HEK293T (cell line): ENCODE results near the gene CADPS2.

Experiments
- ARNT ChIP-seq: fragments of 450-650 bp; IDR thresholded peaks from 2 replicates; pipeline ENCODE4 v1.6.1; 2017; ENCODE audit warnings: mild to moderate bottlenecking
- BHLHE40 ChIP-seq: fragments of 450-650 bp; IDR thresholded peaks from 2 replicates; pipeline ENCODE4 v1.6.1; 2016; ENCODE audit warnings: mild to moderate bottlenecking, moderate library complexity, borderline replicate concordance
- CTBP1 ChIP-seq: fragments of 450-650 bp; IDR thresholded peaks from 2 replicates; pipeline ENCODE4 v1.6.1; 2016; ENCODE audit warnings: borderline replicate concordance
- FOXK2 ChIP-seq: fragments of 450-650 bp; IDR thresholded peaks from 2 replicates; pipeline ENCODE4 v1.6.1; 2016; ENCODE audit warnings: mild to moderate bottlenecking
- FOXM1 ChIP-seq: fragments of 450-650 bp; IDR thresholded peaks from 2 replicates; pipeline ENCODE4 v1.6.1; 2017; ENCODE audit warnings: mild to moderate bottlenecking, borderline replicate concordance
- HDGF ChIP-seq: fragments of 450-650 bp; IDR thresholded peaks from 2 replicates; pipeline ENCODE4 v1.6.1; 2017; ENCODE audit warnings: antibody characterized with exemption, borderline replicate concordance
- L3MBTL2 ChIP-seq: fragments of 450-650 bp; conservative IDR thresholded peaks from 2 replicates; pipeline ENCODE4 v1.6.1; 2016; ENCODE audit warnings: mild to moderate bottlenecking
- LEF1 ChIP-seq: fragments of 450-650 bp; IDR thresholded peaks from 2 replicates; pipeline ENCODE4 v1.6.1; 2017; ENCODE audit warnings: mild to moderate bottlenecking, borderline replicate concordance
- NFRKB ChIP-seq: fragments of 450-650 bp; IDR thresholded peaks from 2 replicates; pipeline ENCODE4 v1.6.1; 2016; ENCODE audit warnings: mild to moderate bottlenecking, moderate library complexity
- SP1 ChIP-seq: fragments of 450-650 bp; IDR thresholded peaks from 2 replicates; pipeline ENCODE4 v1.6.1; 2017
- SUZ12 ChIP-seq: fragments of 450-650 bp; IDR thresholded peaks from 2 replicates; pipeline ENCODE4 v1.6.1; 2016; ENCODE audit warnings: mild to moderate bottlenecking
- TARDBP ChIP-seq: fragments of 450-650 bp; IDR thresholded peaks from 2 replicates; pipeline ENCODE4 v1.6.1; 2016
- ZNF384 ChIP-seq: fragments of 450-650 bp; IDR thresholded peaks from 2 replicates; pipeline ENCODE4 v1.6.1; 2016
- TF ChIP-seq, protein P1 (sequence below): fragments of 450-650 bp; IDR thresholded peaks from 2 replicates; pipeline ENCODE4 v1.6.1; 2016

- TF ChIP-seq SP1 (no peak), BHLHE40 (no peak), LEF1 (no peak), SUZ12 (no peak), HDGF (no peak), NFRKB (no peak), ZNF384 (no peak), L3MBTL2 (no peak), FOXM1 (no peak), TARDBP (no peak), CTBP1 (no peak), ARNT (no peak), FOXK2 (no peak)
- TF ChIP-seq, protein P1, sequence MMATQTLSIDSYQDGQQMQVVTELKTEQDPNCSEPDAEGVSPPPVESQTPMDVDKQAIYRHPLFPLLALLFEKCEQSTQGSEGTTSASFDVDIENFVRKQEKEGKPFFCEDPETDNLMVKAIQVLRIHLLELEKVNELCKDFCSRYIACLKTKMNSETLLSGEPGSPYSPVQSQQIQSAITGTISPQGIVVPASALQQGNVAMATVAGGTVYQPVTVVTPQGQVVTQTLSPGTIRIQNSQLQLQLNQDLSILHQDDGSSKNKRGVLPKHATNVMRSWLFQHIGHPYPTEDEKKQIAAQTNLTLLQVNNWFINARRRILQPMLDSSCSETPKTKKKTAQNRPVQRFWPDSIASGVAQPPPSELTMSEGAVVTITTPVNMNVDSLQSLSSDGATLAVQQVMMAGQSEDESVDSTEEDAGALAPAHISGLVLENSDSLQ, result no peak
Measured at GRCh38 chr7:122304996-122305421, 581.3 kb downstream of the CADPS2 start.
